PC-9 (cell line): Measurements from ENCODE around the gene PARPBP. TPM values are rescaled to one million over a fixed set of nuclear protein-coding genes. Genes with fewer than 3 reads are reported as not detected.

Experiments used
- BruUV-seq: library from RNA; stranded (reverse); fragments of 400-500 nt; replicated peaks from 2 replicates; lab custom pipeline; 2021; lab: Mats Ljungman, UMichigan
- CTCF ChIA-PET: fragments of 300-600 bp; sonication (Branson Sonifier 250); formaldehyde crosslinking; loops from one replicate; lab custom pipeline; 2022; ENCODE audit warnings: antibody characterized with exemption; lab: Charles Lee
- POLR2A ChIA-PET: fragments of 300-600 bp; sonication (Branson Sonifier 250); formaldehyde crosslinking; loops from one replicate; lab custom pipeline; 2022; ENCODE audit warnings: antibody characterized with exemption; ENCODE audit not compliant: unreplicated experiment; lab: Charles Lee
- DNase-seq, 2 experiments: peaks; one replicate each; pipeline versions ENCODE4 v3.0.0 to v3.0.0-alpha.2; 2015 to 2022; ENCODE audit warnings: mixed read lengths in 1 of 2
- H2AFZ ChIP-seq: fragments of 200-600 bp; sonication (generic); 2 replicates; pipeline ENCODE4 v1.8.1; 2017; ENCODE audit warnings: antibody characterized with exemption
- H3F3A ChIP-seq: fragments of 200-600 bp; sonication (generic); 2 replicates; pipeline ENCODE4 v1.8.1; 2017; ENCODE audit warnings: antibody characterized with exemption, mild to moderate bottlenecking, low read depth; ENCODE audit not compliant: insufficient read depth
- H3K27ac ChIP-seq: fragments of 200-600 bp; sonication (generic); 2 replicates; pipeline ENCODE4 v1.6.1; 2016; ENCODE audit warnings: mixed run types
- H3K27me3 ChIP-seq: fragments of 200-600 bp; sonication (generic); 2 replicates; pipeline ENCODE4 v1.6.1; 2016; ENCODE audit warnings: low read depth, mixed run types; ENCODE audit not compliant: insufficient read depth
- H3K36me3 ChIP-seq: fragments of 200-600 bp; sonication (generic); 2 replicates; pipeline ENCODE4 v1.6.1; 2016; ENCODE audit warnings: low read depth, mixed run types
- H3K4me1 ChIP-seq: fragments of 200-600 bp; sonication (generic); replicated peaks from 2 replicates; pipeline ENCODE4 v1.6.1; 2016; ENCODE audit warnings: mixed run types; ENCODE audit not compliant: insufficient read depth
- H3K4me2 ChIP-seq: fragments of 200-600 bp; sonication (generic); 2 replicates; pipeline ENCODE4 v1.6.1; 2017; ENCODE audit warnings: mixed run types
- H3K4me3 ChIP-seq: fragments of 200-600 bp; sonication (generic); 2 replicates; pipeline ENCODE4 v1.6.1; 2016; ENCODE audit warnings: mixed run types
- H3K79me2 ChIP-seq: fragments of 200-600 bp; sonication (generic); 2 replicates; pipeline ENCODE4 v1.6.1; 2017; ENCODE audit warnings: low read depth, mixed run types
- H3K9me2 ChIP-seq: fragments of 200-600 bp; sonication (generic); 2 replicates; pipeline ENCODE4 v1.8.1; 2017; ENCODE audit warnings: mild to moderate bottlenecking; ENCODE audit not compliant: insufficient read depth
- H3K9me3 ChIP-seq: fragments of 200-600 bp; sonication (generic); 2 replicates; pipeline ENCODE4 v1.8.1; 2016; ENCODE audit warnings: low read depth; ENCODE audit not compliant: insufficient read depth
- H4K20me1 ChIP-seq: fragments of 200-600 bp; sonication (generic); 2 replicates; pipeline ENCODE4 v1.8.1; 2017; ENCODE audit not compliant: insufficient read depth
- CTCF ChIP-seq: fragments of 200-600 bp; sonication (generic); conservative IDR thresholded peaks from 2 replicates; pipeline ENCODE4 v1.6.1; 2017; ENCODE audit warnings: mixed run types, antibody characterized with exemption, mild to moderate bottlenecking, moderate library complexity
- EZH2 ChIP-seq: fragments of 200-600 bp; sonication (generic); IDR thresholded peaks from 2 replicates; pipeline ENCODE4 v1.8.0; 2017; ENCODE audit warnings: antibody characterized with exemption, low read depth
- intact Hi-C: fragments of 100-400 bp; cut with micrococcal nuclease; formaldehyde crosslinking; loops from one replicate; pipeline ENCODE4 v1.10.0; 2022; ENCODE audit not compliant: unreplicated experiment
- total RNA-seq: library from RNA; stranded (reverse); gene quantifications from 2 replicates; pipeline ENCODE4 v1.2.3, GENCODE V29; 2021

Gene PARPBP
- total RNA-seq, 1 experiment from 2014 or later: 16.2 TPM

DNA sequence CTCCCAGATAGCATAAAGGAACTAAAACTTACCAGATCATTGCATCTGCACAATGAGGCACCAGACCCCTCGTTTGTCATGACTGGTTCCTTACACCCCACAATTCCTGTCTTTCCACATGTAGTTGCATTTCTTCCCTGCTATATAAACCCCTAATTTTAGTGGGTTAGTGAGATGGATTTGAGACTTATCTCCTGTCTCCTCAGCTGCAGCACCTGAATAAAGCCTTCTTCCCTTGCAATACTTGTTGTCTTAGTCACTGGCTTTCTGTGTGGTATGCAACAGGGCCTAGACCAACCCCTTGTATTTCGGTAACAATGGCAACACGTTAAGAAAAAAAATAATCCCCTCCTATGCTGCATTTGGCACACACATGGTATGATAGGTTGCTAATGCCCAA lies 13.1 kb upstream of the PARPBP start:
- ChIA-PET POLR2A (no interaction called here), CTCF (no interaction called here)
- H4K20me1 ChIP-seq: no peaks in the 10 kb centered on the region
- no peak for TF ChIP-seq EZH2
- no peak for TF ChIP-seq CTCF
- no TSS peak for BruUV-seq
- no peaks in the 10 kb centered on the region for H3K79me2 ChIP-seq
- H3K4me1 ChIP-seq: no peaks in the 10 kb centered on the region
- intact Hi-C loops: no loop called here
- no peaks in the 10 kb centered on the region for H3K9me3 ChIP-seq
- H3K36me3 ChIP-seq: peaks cover 28% of the 10 kb centered on the region; the same call in 1 of the 2 replicates
- H3K27me3 ChIP-seq: no peaks in the 10 kb centered on the region
- no peak overlapping the region for H2AFZ ChIP-seq
- no peaks in the 10 kb centered on the region for H3F3A ChIP-seq
- H3K4me2 ChIP-seq: no peak overlapping the region
- DNase-seq: no peak
- no peak overlapping the region for H3K4me3 ChIP-seq
- H3K9me2 ChIP-seq: peaks cover 5% of the 10 kb centered on the region; the same call in 1 of the 2 replicates
- no peak overlapping the region for H3K27ac ChIP-seq

GRCh38 chr12:102107970-102108369 lies 12.0 kb upstream of the PARPBP start:
- H3F3A ChIP-seq: no peaks in the 10 kb centered on the region
- intact Hi-C loops: no loop called here
- no peak overlapping the region for H3K4me2 ChIP-seq
- H3K4me3 ChIP-seq: no peak overlapping the region
- peaks cover 5% of the 10 kb centered on the region; the same call in 1 of the 2 replicates for H3K9me2 ChIP-seq
- H3K9me3 ChIP-seq: no peaks in the 10 kb centered on the region
- TF ChIP-seq EZH2 (no peak), CTCF (no peak)
- no TSS peak for BruUV-seq
- ChIA-PET POLR2A (no interaction called here), CTCF (no interaction called here)
- no peaks in the 10 kb centered on the region for H4K20me1 ChIP-seq
- no peaks in the 10 kb centered on the region for H3K4me1 ChIP-seq
- peaks cover 30% of the 10 kb centered on the region; the same call in 1 of the 2 replicates for H3K36me3 ChIP-seq
- no peak overlapping the region for H2AFZ ChIP-seq
- H3K79me2 ChIP-seq: no peaks in the 10 kb centered on the region
- no peaks in the 10 kb centered on the region for H3K27me3 ChIP-seq
- no peak overlapping the region for H3K27ac ChIP-seq
- no peak for DNase-seq

DNA sequence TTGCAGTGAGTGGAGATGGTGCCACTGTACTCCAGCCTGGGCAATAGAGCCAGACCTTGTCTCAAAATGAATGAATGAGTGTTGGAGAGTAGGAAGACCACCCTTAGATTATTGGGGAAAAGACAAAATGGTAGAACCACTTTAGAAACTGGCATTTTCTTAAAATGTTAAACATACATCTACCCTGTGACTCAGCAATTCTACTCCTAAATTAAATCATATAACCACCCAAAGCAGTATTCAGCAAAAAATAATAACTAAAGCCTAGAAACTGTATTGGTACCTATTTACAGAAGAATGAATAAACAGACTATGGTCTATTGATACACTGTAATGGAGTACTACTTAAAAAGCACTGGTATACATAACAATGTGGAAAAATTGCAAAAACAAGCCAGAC lies 9.2 kb upstream of the PARPBP start:
- intact Hi-C loops: no loop called here
- POLR2A ChIA-PET: no interaction called here
- Histone ChIP-seq H3K4me1 (no peaks in the 10 kb centered on the region), H3K4me3 (no peak overlapping the region), H3F3A (no peaks in the 10 kb centered on the region; the same call in 1 of the 2 replicates), H3K9me3 (no peaks in the 10 kb centered on the region), H3K27me3 (no peaks in the 10 kb centered on the region), H4K20me1 (no peaks in the 10 kb centered on the region), H3K79me2 (no peaks in the 10 kb centered on the region), H3K4me2 (no peak overlapping the region), H3K36me3 (peaks cover 45% of the 10 kb centered on the region), H2AFZ (no peak overlapping the region), H3K9me2 (no peaks in the 10 kb centered on the region), H3K27ac (no peak overlapping the region)
- no TSS peak for BruUV-seq
- CTCF ChIA-PET: no interaction called here
- no peak for DNase-seq
- no peak for TF ChIP-seq EZH2
- no peak for TF ChIP-seq CTCF
